Effector memory CD4-positive, alpha-beta T cell (primary cell): ENCODE data around the gene ABHD12.

ENCODE experiments used
- DNase-seq, 3 donors: peaks; one replicate each; pipeline ENCODE4 v3.0.0-alpha.2; 2020
- H3K27ac ChIP-seq: 2 replicates; pipeline ENCODE4 v1.7.0; 2013; ENCODE audit warnings: mild to moderate bottlenecking, low read length, moderate library complexity; ENCODE audit not compliant: insufficient read depth, poor library complexity, severe bottlenecking
- H3K27me3 ChIP-seq: replicated peaks from 2 replicates; pipeline ENCODE4 v1.7.0; 2013; ENCODE audit warnings: mild to moderate bottlenecking, low read length; ENCODE audit not compliant: insufficient read depth, control insufficient read depth, poor library complexity, severe bottlenecking
- H3K36me3 ChIP-seq: 2 replicates; pipeline ENCODE4 v1.7.0; 2013; ENCODE audit warnings: mild to moderate bottlenecking, low read length, moderate library complexity; ENCODE audit not compliant: control insufficient read depth, insufficient read depth
- H3K4me1 ChIP-seq: 2 replicates; pipeline ENCODE4 v1.7.0; 2013; ENCODE audit warnings: low read length, mild to moderate bottlenecking; ENCODE audit not compliant: control insufficient read depth, insufficient read depth, poor library complexity, severe bottlenecking
- H3K4me3 ChIP-seq: 2 replicates; pipeline ENCODE4 v1.7.0; 2013; ENCODE audit warnings: low read length, low read depth, mild to moderate bottlenecking; ENCODE audit not compliant: insufficient read depth, poor library complexity, severe bottlenecking
- H3K9me3 ChIP-seq: 2 replicates; pipeline ENCODE4 v1.7.0; 2013; ENCODE audit warnings: mild to moderate bottlenecking, low read length, moderate library complexity; ENCODE audit not compliant: control insufficient read depth

Gene ABHD12

DNA sequence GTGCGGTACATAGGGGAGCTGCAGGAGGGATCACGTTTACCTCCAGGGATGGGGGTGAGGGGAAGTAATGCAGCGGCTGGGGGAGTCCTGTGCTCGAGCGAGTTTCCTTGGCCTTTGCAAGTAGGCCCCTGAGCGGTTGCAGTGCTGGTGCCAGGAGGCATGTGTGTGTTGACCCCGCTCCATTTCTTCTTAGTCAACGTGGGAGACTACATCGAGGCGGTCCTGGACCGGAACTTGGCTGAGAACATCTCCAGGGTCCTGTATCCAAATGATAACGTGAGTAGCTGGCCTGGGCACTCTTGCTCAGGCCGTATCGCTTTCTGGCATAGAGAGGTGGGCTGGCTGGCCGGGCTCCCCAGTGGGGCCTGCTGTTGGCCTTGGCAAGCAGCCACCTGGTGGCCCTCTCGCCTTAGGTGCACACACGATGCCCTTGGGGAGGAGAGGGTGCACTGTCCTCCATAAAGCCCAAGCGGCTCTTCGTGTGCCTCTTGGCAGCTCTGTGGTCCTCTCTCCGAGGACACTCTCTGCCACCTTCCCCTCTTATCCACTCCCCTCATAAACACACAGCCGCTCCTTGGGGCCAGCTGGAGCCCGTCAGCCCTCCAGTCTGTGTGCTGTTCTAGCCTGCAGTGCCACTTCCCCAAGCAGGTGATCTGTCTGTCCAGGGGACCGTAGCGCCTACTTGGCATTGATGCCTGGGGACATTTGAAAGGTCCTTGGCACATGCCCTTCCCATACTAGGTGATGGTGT lies 113.4 kb downstream of the ABHD12 start:
- H3K27ac ChIP-seq, result no peak overlapping the region
- no peak for DNase-seq
- peaks cover 52% of the 10 kb centered on the region for H3K36me3 ChIP-seq
- H3K9me3 ChIP-seq, result no peaks in the 10 kb centered on the region
- H3K4me3 ChIP-seq, result no peak overlapping the region
- H3K4me1 ChIP-seq, result no peaks in the 10 kb centered on the region
- H3K27me3 ChIP-seq, result no peaks in the 10 kb centered on the region

DNA sequence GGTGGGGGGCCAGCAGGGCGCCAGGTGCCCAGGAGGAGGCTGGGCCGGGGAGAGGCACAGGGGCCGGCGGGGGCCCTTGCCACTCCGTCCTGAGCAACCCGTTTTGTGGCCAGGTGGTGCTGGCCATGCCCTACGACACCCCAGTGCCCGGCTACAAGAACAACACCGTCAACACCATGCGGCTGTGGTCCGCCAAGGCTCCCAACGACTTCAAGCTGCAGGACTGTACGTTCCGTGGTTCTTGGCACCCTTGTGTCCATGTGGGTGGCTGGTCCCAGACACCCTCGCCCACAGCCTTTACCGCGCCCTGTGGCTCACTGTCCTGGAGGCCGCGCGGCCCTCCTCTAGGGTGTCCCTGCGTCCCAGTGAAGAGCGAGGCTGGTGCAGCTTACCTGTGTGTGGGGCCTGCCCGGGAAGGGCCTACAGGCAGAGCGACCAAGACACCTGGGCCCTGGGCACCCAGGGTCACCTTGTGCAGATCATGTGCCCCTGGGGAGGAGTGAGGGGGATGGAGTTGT lies 114.0 kb downstream of the ABHD12 start:
- Histone ChIP-seq H3K27me3 (no peaks in the 10 kb centered on the region), H3K9me3 (no peaks in the 10 kb centered on the region), H3K4me1 (no peaks in the 10 kb centered on the region), H3K27ac (no peak overlapping the region), H3K36me3 (peaks cover 57% of the 10 kb centered on the region), H3K4me3 (no peak overlapping the region)
- DNase-seq, result no peak

DNA sequence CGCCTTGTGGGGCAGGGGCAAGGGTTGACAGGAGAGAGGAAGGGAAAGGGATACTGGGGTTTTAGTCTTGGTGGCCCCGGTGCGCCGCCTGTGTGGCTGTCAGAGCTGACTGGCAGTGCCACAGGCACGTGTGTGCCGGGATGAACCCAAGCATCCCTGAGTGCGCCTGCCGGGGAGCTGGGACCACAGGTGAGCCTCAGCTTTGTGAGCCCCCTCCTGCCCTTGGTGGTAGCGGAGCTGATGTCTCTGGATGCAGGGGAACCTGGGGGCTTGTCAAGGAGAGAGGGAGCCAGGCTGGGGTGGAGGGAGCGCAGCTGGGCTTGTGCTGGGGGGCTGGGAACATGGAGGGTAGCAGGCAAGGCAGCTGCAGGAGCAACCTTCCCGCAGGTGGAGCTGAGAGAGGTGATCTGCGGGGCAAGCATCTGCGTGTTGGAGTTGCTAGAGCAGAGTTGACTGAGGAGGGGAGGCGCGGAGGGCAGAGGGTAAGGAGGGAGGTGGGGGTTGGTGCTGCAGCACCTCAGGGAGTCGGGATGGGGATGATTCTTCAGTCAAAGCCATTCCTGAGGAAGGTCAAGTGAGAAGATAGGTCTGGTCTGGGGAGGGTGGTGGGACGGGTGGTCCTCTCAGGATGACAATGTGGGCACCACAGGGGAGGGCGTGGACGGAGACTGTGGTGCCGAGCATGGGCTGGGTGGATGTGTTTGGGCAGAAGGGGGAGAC lies 114.7 kb downstream of the ABHD12 start:
- DNase-seq, result no peak
- H3K27ac ChIP-seq, result no peak overlapping the region
- H3K36me3 ChIP-seq, result peaks cover 56% of the 10 kb centered on the region
- no peaks in the 10 kb centered on the region for H3K27me3 ChIP-seq
- H3K4me3 ChIP-seq, result no peak overlapping the region
- H3K4me1 ChIP-seq, result no peaks in the 10 kb centered on the region
- H3K9me3 ChIP-seq, result no peaks in the 10 kb centered on the region

DNA sequence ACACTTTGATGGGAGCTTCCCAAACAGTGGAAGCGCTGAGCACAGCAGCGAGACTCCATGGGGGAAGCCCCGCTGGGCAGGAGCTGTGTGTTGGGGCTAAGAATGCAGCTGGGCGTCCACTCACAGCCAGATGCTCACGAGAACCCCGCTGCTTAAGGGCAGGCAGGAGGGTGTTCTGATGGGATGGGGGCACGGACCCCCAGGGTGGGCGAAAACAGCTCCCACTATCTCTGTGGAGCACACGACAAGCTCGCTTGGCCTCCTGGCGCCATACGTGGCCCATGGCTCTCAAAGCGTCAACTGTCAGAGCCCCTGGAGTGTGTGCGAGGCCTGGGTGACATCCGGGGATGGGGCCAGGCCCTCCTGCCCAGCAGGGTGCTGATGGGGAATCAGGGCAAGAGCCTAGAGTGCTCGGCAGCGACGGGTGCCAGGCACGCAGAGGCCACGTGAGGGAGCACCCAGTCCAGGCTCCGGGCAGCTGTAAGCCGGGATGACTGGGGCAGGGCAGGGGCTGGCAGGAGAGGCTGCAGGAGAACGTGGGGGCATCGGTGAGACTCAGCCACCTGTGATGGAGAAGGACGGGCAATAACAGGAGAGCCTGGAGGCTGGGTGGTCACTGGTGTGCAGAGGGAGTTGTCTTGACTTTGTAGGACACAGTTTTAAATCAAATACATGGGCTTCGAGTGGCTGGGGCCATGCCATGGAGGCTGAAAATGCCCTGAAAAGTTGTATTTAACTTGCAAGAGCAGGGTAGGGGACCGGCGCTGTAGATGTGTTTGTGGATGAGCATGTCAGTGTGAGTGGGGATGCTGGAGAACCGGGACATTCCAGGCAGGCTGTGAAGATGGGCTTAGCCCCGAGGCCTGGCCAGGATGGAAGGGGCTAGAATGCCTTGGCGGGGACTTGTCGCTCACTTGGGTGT lies 115.5 kb downstream of the ABHD12 start:
- no peaks in the 10 kb centered on the region for H3K27me3 ChIP-seq
- DNase-seq, result no peak
- H3K36me3 ChIP-seq, result peaks cover 48% of the 10 kb centered on the region
- no peaks in the 10 kb centered on the region for H3K4me1 ChIP-seq
- no peaks in the 10 kb centered on the region for H3K9me3 ChIP-seq
- H3K4me3 ChIP-seq, result no peak overlapping the region
- H3K27ac ChIP-seq, result no peak overlapping the region

DNA sequence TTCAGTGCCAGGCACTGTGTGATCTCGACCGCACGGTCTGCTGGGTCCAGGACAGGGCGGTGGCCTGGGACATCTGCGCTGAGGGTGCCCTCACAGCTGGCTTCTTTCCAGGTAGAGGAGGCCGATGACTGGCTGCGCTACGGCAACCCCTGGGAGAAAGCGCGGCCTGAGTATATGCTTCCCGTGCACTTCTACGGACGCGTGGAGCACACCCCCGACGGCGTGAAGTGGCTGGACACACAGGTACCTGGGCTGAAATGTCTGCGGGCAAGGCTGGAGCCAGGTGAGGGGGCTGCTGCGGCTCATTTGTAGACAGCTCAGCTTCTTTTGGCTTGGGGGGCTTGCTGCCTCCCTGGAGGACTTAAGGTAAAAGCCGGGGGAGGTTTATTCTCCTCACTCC lies 116.2 kb downstream of the ABHD12 start:
- DNase-seq, result no peak
- no peak overlapping the region for H3K4me3 ChIP-seq
- no peaks in the 10 kb centered on the region for H3K27me3 ChIP-seq
- H3K9me3 ChIP-seq, result no peaks in the 10 kb centered on the region
- H3K4me1 ChIP-seq, result no peaks in the 10 kb centered on the region
- no peak overlapping the region for H3K27ac ChIP-seq
- H3K36me3 ChIP-seq, result peaks cover 46% of the 10 kb centered on the region

DNA sequence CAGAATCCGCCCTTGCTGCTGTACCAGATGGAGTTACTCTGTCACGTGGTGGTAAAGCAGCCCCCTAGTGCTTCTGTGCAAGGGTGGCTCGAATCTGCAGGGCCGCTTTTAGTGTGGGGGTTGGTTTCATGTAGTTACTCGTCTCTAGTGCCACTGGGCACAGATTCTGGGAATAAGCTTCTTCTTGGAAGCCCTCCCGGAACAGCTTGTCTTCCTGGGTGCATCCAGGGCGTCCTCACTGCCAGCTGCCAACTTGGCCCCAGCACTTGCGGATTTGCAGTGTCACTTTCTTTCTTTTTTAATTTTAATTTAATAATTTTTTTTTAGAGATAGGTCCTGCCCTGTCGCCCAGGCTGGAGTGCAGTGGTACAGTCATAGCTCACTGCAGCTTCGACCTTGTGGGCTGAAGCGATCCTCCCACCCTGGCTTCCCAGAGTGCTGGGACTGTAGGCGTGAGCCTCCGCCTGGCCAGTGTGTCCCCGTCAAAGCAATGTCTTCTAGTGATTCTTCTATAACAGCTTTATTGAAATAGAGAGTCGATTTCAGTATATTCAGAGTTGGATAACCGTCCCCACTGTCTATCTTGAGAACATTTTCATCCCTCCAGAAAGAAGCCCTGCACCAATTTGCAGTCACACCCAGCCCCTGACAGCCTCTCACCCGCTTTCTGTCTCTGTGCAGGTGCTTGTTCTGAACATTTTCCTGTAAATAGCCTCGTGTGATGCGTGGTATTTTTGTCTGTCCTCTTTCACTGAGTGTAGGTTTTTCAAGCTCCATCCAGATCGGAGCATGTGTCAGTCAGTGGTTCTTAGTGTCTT lies 116.9 kb downstream of the ABHD12 start:
- no peak overlapping the region for H3K4me3 ChIP-seq
- peaks cover 48% of the 10 kb centered on the region for H3K36me3 ChIP-seq
- no peaks in the 10 kb centered on the region for H3K27me3 ChIP-seq
- H3K4me1 ChIP-seq, result no peaks in the 10 kb centered on the region
- no peak for DNase-seq
- H3K9me3 ChIP-seq, result no peaks in the 10 kb centered on the region
- no peak overlapping the region for H3K27ac ChIP-seq

DNA sequence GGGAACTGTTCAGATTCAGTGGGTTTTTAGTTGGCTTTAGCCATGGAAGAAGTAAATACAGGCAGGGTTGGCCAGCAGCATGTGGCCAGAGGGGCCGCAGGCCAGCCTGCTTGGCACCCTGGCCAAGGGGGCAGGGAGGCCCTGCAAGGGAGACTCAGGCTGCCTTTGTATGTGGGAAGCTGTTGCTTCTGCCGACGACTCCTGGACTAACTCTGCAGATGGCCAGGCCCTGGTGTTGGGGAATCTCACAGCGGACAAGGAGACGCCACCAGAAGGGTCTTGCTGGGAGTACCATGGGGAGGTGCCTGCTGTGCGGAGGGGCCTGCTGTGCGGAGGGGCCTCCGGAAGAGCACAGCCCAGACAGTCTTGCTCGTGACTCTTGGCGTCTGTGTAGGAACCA lies 117.6 kb downstream of the ABHD12 start:
- Histone ChIP-seq H3K27ac (no peak overlapping the region), H3K4me1 (no peaks in the 10 kb centered on the region), H3K36me3 (peaks cover 49% of the 10 kb centered on the region), H3K9me3 (no peaks in the 10 kb centered on the region), H3K27me3 (no peaks in the 10 kb centered on the region), H3K4me3 (no peak overlapping the region)
- DNase-seq, result no peak

DNA sequence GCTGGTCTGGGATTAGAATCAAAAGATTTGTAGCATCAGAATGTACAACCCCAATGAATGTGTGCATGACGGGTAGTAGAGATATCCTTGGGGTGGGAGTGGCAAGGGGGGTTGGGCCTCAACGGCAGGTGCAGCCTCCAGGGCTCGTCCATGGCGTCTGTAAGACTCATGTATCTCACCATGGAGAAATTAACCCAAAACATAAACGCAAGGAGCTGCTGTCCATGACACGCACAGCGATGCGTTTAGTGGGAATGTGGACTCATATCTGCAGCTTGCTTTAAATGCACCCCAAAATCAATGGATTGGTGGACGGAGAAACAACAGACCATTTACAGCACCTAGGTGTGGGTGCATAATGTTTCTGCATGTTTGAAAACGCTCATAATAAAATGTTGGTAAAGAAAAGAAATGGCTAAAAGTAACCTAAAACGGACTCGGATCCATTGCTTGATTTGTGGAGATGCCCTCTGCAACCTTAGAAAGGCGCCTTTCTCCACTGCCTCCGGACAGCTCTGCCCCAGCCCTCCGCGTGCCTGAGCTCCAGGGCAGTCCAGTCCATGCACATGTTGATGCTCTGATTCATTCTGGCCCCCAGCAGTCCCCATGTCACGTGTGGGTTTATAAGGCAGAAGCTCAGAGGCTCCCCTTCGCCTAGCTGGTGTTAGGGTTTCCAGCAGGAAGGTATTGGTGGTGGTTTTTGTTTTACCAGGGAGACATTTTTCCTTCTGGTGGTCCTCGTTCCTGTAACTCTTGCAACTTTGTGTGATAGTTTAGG lies 118.2 kb downstream of the ABHD12 start:
- Histone ChIP-seq H3K4me3 (no peak overlapping the region), H3K9me3 (no peaks in the 10 kb centered on the region), H3K36me3 (peaks cover 45% of the 10 kb centered on the region), H3K27me3 (no peaks in the 10 kb centered on the region), H3K27ac (no peak overlapping the region), H3K4me1 (no peaks in the 10 kb centered on the region)
- DNase-seq, result no peak
